Prostate gland (tissue), 2 donors: ENCODE results near the gene ZBTB39. TPM values are rescaled to one million over a fixed set of nuclear protein-coding genes. Genes with fewer than 3 reads are reported as not detected.

Experiments
- DNase-seq: peaks from one replicate; pipeline ENCODE4 v3.0.0-alpha.2; 2019; ENCODE audit warnings: low spot score
- H3K27ac ChIP-seq, 2 donors: fragments of 200-600 bp; sonication (generic); 2 replicates each; pipeline ENCODE4 v1.5.1; 2017 to 2019
- H3K27me3 ChIP-seq: fragments of 200-600 bp; sonication (generic); replicated peaks from 2 replicates; pipeline ENCODE4 v1.5.1; 2019; ENCODE audit not compliant: insufficient read depth
- H3K36me3 ChIP-seq, 2 donors: fragments of 200-600 bp; sonication (generic); 1 replicate in 1 of 2; 2 replicates in 1 of 2; pipeline versions ENCODE4 v1.5.1 to v1.8.1; 2017 to 2019
- H3K4me1 ChIP-seq: fragments of 200-600 bp; sonication (generic); replicated peaks from 2 replicates; pipeline ENCODE4 v1.5.1; 2019
- H3K4me3 ChIP-seq, 2 donors: fragments of 200-600 bp; sonication (generic); 2 replicates each; pipeline ENCODE4 v1.5.1; 2017 to 2019
- H3K9me3 ChIP-seq: fragments of 200-600 bp; sonication (generic); 2 replicates; pipeline ENCODE4 v1.5.1; 2017
- CTCF ChIP-seq, 4 experiments: fragments of 200-600 bp in 2 of 4; fragments of 450-650 bp in 2 of 4; sonication (generic) in 2 of 4; IDR thresholded peaks; 1 replicate in 3 of 4; 2 replicates in 1 of 4; pipeline ENCODE4 v1.5.1; 2016 to 2019; ENCODE audit warnings: antibody characterized with exemption in 4 of 4, mild to moderate bottlenecking in 2 of 4, moderate library complexity in 2 of 4
- POLR2A ChIP-seq: fragments of 450-650 bp; IDR thresholded peaks from one replicate; pipeline ENCODE4 v1.6.1; 2016; ENCODE audit warnings: antibody characterized with exemption, mild to moderate bottlenecking
- POLR2AphosphoS5 ChIP-seq: sonication (generic); formaldehyde crosslinking; IDR thresholded peaks from one replicate; pipeline ENCODE4 v1.6.1; 2017; ENCODE audit warnings: antibody characterized with exemption
- WGBS: methylation state at CpG from one replicate; pipeline ENCODE4 v1.1.5; 2018; 5-methylcytosine and 5-hydroxymethylcytosine counted together
- intact Hi-C: fragments of 100-400 bp; cut with DNase I; formaldehyde crosslinking; loops from one replicate; pipeline ENCODE4 v1.14.2; 2022
- total RNA-seq, 2 donors: library from RNA; depleted of rRNA; stranded (reverse); fragments of >200 nt; gene quantifications; one replicate each; pipeline ENCODE4 v1.1.0, GENCODE V29; 2016

ZBTB39 gene
- total RNA-seq, 2 donors from 2014 or later, result 5.8 to 15.6 TPM

- TF ChIP-seq POLR2A, result no peak
- TF ChIP-seq POLR2AphosphoS5, result no peak
- no peak for TF ChIP-seq CTCF (IDR thresholded peaks at IDR 0.05)
- Histone ChIP-seq H3K4me3 (no peak overlapping the region), H3K36me3 (no peaks in the 10 kb centered on the region), H3K9me3 (no peaks in the 10 kb centered on the region), H3K27me3 (no peaks in the 10 kb centered on the region), H3K4me1 (no peaks in the 10 kb centered on the region), H3K27ac (no peak overlapping the region)
- 69% methylated on average over 7 of the region's 7 CpGs for WGBS
- intact Hi-C loops, result no loop called here
- DNase-seq, result no peak
These were observed 16.3 kb downstream of the ZBTB39 start for GRCh38 chr12:56989861-56990610.

- Histone ChIP-seq H3K36me3 (no peaks in the 10 kb centered on the region), H3K4me3 (no peak overlapping the region), H3K9me3 (no peaks in the 10 kb centered on the region), H3K27ac (no peak overlapping the region), H3K4me1 (no peaks in the 10 kb centered on the region), H3K27me3 (no peaks in the 10 kb centered on the region)
- no peak for TF ChIP-seq POLR2A
- no peak for TF ChIP-seq POLR2AphosphoS5
- TF ChIP-seq CTCF (IDR thresholded peaks at IDR 0.05), result no peak
- DNase-seq, result no peak
- intact Hi-C loops, result no loop called here
- WGBS, result 70% methylated on average over 5 of the region's 5 CpGs
These were observed 18.1 kb downstream of the ZBTB39 start for GRCh38 chr12:56988207-56988739.

- H3K27me3 ChIP-seq, result no peaks in the 10 kb centered on the region
- intact Hi-C loops, result loop anchor here (2.0 kb wide), 1 partner anchor 225 kb away; the partner anchor contains the start of gene HSD17B6
- H3K36me3 ChIP-seq, result no peaks in the 10 kb centered on the region
- H3K4me3 ChIP-seq, result no peak overlapping the region
- H3K27ac ChIP-seq, result no peak overlapping the region
- TF ChIP-seq POLR2AphosphoS5, result peak; percentile 80
- TF ChIP-seq POLR2A, result no peak
- peak; percentile 95 to 98 (median 97) for TF ChIP-seq CTCF (IDR thresholded peaks at IDR 0.05)
- WGBS, result 25% methylated on average over 11 of the region's 11 CpGs
- H3K9me3 ChIP-seq, result no peaks in the 10 kb centered on the region
- no peaks in the 10 kb centered on the region for H3K4me1 ChIP-seq
- DNase-seq, result peak; percentile 80
These were observed 18.7 kb downstream of the ZBTB39 start for GRCh38 chr12:56987551-56988053.

- H3K4me3 ChIP-seq, result no peak overlapping the region
These were observed 19.3 kb downstream of the ZBTB39 start for GRCh38 chr12:56987011-56987410.

More at GRCh38 chr12:56987011-56987410, 19.3 kb downstream of the ZBTB39 start:
- Histone ChIP-seq H3K27me3 (no peaks in the 10 kb centered on the region), H3K36me3 (no peaks in the 10 kb centered on the region), H3K9me3 (no peaks in the 10 kb centered on the region), H3K27ac (no peak overlapping the region), H3K4me1 (no peaks in the 10 kb centered on the region)
- intact Hi-C loops, result loop anchor here (2.0 kb wide), 1 partner anchor 224 kb away; the partner anchor contains the start of gene HSD17B6
- DNase-seq, result no peak
- TF ChIP-seq POLR2AphosphoS5 (no peak), CTCF (IDR thresholded peaks at IDR 0.05) (no peak), POLR2A (no peak)
